NCI-H2227 (cell line): ENCODE data around the gene NDC80.

Experiments
- DNase-seq: peaks from one replicate; lab custom pipeline; 2025; ENCODE audit not compliant: unreplicated experiment; lab: John Stamatoyannopoulos, UW

Gene NDC80

GRCh38 chr18:2557536-2557935, 13.8 kb upstream of the NDC80 start:
- DNase-seq = no peak

DNA sequence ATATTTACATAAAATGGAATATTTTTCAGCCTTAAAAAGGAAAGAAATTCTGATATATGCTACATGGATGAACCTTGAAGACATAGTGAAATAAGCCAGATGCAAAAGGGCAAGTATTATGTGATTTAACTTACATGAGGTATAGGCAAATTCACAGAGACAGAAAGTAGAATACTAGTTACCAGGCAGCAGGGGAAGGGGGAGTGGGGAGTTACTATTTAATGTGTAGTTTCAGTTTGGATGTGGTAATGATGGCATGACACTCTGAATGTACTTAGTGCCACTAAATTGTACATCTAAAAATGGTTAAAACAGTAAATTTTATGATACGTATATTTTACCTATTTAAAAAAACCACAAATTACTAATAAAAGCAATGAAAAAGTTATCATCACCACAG, 12.1 kb upstream of the NDC80 start:
- no peak for DNase-seq

GRCh38 chr18:2564373-2564772, 7.0 kb upstream of the NDC80 start:
- DNase-seq = no peak

DNA sequence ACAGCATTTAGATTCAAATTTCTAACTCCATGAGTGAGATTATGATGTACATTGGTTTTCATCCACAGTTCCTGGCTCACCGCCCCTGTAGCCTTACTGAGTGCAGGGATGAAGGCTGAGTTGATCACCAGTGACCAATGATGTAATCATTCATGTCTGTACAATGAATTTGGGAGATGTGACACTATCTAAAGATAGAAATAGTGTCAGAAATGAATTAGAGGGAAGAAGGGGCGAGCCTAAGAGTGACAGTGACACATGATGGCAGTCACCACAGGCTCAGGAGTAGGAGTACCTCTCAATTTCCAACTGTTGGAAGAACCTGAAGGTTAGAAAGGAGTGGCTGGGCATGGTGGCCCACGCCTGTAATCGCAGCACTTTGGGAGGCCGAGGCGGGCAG, 3.2 kb upstream of the NDC80 start:
- no peak for DNase-seq

DNA sequence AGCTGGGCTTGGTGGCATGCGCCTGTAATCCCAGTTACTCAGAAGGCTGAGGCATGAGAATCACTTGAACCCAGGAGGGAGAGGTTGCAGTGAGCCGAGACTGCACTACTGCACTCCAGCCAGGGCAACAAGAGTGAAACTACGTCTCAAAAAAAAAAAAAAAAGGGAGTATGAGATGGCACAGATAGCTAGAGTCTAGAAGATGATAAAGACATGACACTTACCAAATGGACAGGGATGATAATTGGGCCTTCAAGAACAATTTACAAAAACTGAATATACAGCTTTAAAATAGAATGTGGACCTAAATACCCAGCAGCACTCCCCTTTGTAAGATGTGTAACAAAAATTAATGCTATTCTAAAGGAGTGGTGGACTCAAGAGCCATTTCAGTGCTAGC, 2.8 kb upstream of the NDC80 start:
- no peak for DNase-seq

DNA sequence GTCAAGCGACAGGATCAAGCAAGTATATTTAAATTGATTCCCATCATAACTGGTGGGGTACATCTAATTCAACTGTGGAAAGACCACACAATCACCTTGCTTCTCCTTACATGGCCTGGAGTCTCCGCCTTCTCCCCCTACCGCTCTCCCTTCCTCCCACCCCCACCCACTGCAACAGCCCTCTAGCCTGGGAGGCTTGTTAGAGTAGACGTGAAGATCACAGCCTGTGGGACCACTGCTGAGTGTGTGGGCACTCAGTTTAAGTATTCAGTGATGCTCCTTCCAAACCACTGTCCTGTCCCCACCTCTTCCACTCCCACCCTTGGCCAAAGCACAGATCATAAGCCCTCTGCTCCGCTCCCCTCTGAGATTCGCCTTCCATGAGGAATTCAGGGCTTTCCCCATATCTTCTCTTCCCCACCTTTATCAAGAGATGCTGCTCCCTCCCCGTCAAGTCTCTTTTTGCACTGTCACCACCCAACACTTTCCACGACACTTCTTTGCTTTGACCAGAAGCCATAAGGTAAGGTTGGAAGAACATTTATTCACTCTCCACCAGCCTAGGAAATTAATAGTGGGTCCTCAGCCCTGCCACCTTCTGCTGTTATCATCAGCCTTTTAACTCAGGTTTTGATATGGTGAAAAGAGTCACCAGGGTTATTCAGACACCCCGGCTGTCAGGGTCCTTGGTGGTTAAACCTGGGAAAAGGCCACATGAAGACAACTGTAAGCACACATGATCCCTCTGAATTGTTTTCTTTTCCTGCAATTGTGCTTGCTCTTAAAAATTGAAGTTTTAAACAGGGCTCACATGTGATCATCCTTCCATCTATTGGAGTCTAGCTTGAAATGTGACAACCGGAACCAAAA, 1.8 kb upstream of the NDC80 start:
- DNase-seq = no peak

DNA sequence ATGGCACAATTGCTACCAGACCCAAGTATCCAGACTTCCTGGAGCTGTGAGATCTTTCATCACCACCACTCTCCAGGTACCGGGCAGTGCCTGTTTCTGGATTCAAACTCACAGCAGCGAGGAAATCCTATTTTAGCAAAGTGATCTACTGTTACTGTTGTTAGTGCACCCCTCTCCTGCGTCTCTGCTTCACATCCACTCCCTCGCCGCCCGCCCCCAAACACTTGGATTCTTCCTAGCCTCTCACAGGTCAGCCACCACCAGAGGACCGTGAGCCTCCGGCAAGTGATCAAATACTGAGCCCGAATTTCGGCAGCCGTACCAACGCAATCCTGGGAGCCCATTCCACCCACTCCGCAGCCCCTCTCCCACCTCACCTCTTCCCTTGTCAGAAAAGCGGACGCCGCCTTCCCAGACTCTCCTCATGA, 571 bp upstream of the NDC80 start:
- peak; percentile 84 for DNase-seq

DNA sequence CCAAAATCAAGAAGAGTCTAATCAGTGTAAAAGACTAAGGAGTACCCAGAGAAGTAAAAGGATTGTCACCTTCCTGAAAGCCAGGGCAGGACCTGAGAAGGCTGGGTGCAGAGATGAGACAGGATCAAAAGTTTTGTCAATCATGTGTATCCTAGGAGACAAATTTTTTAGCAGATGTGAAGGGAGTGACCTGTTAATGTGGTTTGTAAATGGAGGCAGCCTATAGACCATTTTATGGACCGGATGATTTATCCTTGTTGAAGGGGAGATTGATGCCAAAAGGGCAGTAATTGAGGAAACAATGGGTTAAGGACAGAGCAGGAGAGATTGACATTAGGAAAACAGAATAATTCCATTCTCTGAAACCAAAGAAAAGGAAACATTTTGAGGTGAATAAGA, 813 bp downstream of the NDC80 start:
- DNase-seq = no peak

GRCh38 chr18:2572892-2573291, 1.5 kb downstream of the NDC80 start:
- DNase-seq = no peak

DNA sequence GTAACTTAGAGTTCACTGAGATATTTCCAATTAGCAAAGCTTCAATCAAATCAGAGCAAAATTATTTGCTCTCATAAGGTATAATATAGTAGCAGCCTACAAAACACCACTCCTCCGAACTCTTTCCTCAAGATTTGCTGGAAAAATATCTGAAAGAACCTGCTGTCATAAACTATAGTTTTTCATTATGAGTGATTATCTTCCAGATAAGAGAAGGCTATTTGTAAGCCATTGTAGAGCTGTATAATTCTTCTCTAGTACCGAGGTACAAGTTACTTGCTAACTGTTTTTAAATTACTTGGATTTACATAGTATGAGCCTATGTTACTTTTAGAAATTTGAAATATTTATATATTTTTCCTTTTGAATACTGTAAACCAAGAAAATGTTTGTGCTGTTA, 2.1 kb downstream of the NDC80 start:
- DNase-seq = no peak

- DNase-seq = no peak
Observed at GRCh38 chr18:2587788-2588187, 16.4 kb downstream of the NDC80 start.

DNA sequence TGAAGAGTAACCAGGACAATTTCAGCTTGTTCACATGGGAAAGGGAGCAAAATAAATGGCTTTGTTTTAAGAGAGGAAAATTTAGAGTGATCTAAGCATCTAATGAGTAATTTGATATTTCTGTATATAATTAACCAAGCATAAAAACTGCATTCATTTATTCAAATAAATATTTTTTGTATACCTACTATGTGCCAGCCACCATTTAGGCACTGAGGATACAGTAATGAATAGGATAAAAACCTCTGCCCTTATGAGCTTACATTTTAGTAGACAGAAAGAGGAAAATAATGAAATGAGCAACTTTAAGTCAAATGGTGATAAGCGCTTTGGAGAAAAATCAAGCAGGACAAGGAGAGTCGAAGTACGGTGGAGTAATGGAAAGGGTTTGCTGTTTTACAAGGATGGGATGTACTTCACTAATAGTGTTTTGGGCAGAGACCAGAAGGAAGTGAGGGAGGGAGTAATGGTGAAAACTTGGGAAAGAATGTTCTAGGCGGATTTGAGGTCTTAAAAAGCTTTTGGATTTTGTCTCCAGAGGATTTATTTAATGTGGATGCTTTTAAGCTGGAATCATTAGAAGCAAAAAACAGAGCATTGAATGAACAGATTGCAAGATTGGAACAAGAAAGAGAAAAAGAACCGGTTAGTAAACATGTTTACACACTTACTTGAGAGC, 17.4 kb downstream of the NDC80 start:
- no peak for DNase-seq

DNA sequence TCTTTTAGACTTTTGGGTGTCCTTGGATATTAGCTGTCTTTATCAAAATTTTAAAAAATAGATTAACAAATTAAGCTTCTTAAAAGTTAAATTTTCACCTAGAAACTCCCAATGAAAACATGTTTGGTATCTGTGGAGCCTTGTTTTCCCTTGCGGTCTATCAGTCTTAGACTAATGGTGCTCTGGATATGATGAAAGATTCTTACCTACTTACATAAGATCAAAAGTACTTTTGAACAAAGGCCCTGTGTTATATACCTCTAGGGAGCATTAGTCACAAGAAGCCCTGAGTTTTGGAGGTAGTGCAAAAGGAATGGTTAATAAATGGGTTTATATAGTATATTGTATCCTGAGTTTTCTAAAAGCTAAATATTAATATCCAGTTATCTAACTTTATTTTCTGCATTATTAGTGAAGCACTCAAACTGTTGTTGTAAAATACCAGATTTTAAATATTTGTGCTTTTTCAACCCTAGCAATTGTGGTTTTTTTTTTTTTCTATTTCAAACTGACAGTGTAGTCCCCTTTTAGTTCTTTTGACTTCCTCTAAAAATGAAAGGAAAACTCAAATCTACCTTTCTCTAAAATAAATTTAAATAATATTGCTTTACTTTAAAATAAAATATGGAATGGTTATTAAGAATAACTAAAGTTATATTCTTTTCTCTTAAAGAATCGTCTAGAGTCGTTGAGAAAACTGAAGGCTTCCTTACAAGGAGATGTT, 18.1 kb downstream of the NDC80 start:
- DNase-seq = no peak

- DNase-seq = no peak
Observed at GRCh38 chr18:2590303-2590702, 18.9 kb downstream of the NDC80 start.

DNA sequence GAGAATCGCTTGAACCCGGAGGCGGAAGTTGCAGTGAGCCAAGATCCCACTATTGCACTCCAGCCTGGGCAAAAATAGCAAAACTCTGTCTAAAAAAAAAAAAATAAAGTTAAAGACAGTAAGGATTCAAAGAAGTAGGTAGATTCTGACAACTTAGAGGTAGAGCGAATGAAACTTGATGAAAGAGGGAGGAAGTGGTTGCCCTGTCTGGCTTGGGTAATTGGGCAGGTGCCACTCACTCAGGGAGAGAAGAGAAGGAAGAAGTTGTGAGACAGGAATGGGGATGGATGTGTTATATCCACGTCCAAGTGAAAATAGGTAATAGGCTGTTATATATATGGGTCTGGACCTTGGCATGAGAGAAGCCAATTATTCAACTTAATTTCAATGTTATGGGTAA, 26.3 kb downstream of the NDC80 start:
- no peak for DNase-seq

DNA sequence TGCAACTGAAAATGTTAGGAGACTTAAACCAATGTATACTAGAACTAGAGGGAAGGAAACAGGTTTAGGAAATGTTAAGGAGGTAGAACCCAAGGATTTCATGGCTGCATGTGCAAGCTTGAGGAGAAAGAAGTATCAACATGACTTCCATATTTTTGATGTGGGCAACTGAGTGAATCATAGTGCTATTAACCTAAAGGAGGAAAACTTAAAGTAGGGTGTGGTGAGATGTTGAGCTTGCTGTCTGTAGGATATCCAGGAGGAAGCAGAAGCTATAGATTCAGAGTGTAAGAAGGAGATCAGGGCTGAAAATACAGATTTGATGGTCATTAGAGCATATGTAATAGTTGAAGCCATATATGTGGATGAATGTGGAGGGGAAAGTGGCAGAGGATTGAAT, 31.5 kb downstream of the NDC80 start:
- no peak for DNase-seq

DNA sequence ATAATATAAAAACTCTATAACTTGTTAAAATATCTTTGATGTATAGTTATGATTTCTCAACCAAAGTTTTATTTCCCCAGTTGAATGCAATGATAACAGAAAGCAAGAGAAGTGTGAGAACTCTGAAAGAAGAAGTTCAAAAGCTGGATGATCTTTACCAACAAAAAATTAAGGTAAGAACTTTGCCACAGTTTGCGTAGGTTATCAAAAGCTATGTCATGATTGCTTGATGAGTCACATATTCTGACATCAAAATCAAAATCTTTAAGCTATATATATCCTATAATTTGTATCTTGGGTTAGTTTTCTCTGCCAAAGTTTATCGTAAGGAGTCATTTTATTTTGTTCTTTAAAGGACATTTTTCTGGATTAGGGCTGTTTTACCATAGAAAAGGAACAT, 35.0 kb downstream of the NDC80 start:
- no peak for DNase-seq

GRCh38 chr18:2609604-2610003, 38.2 kb downstream of the NDC80 start:
- no peak for DNase-seq

- DNase-seq = no peak
Observed at GRCh38 chr18:2610549-2610948, 39.2 kb downstream of the NDC80 start.

DNA sequence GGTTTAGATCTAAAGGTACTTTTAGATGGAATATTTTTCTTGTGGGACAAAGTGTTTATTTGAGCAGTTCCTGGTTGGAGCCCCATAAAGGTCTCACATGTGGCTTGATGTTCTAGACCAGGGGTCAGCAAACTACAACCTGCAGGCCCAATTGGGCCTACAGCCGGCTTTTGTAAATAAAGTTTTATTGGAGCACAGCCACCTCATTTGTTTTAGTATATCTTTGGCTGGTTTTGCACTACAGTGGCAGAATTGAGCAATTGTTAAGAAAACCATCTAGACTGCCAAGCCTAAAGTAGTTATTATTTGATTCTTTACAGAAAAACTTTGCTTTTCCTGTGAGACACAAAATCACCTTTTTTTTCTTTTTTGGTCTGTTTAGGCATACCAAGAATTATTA, 41.6 kb downstream of the NDC80 start:
- DNase-seq = no peak

- no peak for DNase-seq
Observed at GRCh38 chr18:2617401-2617998, 46.1 kb downstream of the NDC80 start.

GRCh38 chr18:2618009-2618408, 46.7 kb downstream of the NDC80 start:
- DNase-seq = no peak
